ENCODE results near the gene PKNOX2. TPM values are rescaled to one million over a fixed set of nuclear protein-coding genes. Genes with fewer than 3 reads are reported as not detected.

Gene PKNOX2
- total RNA-seq, 3 donors from 2014 or later (not counting 1 experiment from before 2014, with no cell fraction given), result not detected

- peaks cover 1 to 4% of the 10 kb centered on the region in 2 donors for H3K27me3 Mint-ChIP-seq (ENCODE audit: low read depth in 2 of 2)
- no peaks in the 10 kb centered on the region for H3K4me1 ChIP-seq (ENCODE audit: control insufficient read depth, insufficient read depth, low read length)
- no peaks in the 10 kb centered on the region for H3K27me3 ChIP-seq (ENCODE audit: control insufficient read depth, insufficient read depth, low read length)
- DNase-seq (no peak), ATAC-seq (no peak)
- H3K9me3 Mint-ChIP-seq, result no peaks in the 10 kb centered on the region
- H3K4me1 Mint-ChIP-seq, result no peaks in the 10 kb centered on the region
- no peaks in the 10 kb centered on the region for H3K36me3 ChIP-seq (ENCODE audit: control insufficient read depth, insufficient read depth, low read length)
- no peak overlapping the region for H3K4me3 ChIP-seq (ENCODE audit: low read length)
- TF ChIP-seq, protein P1, sequence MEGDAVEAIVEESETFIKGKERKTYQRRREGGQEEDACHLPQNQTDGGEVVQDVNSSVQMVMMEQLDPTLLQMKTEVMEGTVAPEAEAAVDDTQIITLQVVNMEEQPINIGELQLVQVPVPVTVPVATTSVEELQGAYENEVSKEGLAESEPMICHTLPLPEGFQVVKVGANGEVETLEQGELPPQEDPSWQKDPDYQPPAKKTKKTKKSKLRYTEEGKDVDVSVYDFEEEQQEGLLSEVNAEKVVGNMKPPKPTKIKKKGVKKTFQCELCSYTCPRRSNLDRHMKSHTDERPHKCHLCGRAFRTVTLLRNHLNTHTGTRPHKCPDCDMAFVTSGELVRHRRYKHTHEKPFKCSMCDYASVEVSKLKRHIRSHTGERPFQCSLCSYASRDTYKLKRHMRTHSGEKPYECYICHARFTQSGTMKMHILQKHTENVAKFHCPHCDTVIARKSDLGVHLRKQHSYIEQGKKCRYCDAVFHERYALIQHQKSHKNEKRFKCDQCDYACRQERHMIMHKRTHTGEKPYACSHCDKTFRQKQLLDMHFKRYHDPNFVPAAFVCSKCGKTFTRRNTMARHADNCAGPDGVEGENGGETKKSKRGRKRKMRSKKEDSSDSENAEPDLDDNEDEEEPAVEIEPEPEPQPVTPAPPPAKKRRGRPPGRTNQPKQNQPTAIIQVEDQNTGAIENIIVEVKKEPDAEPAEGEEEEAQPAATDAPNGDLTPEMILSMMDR (IDR thresholded peaks at IDR 0.05), result no peak
- 91% methylated on average over 4 of the region's 4 CpGs for WGBS (ENCODE audit: insufficient coverage)
- no peaks in the 10 kb centered on the region for H3K9me3 ChIP-seq (ENCODE audit: control insufficient read depth, insufficient read depth, low read length)
- H3K4me3 Mint-ChIP-seq, result no peak overlapping the region
- no peak overlapping the region for H3K27ac Mint-ChIP-seq
- H3K27ac ChIP-seq (ENCODE audit: low read length), result no peak overlapping the region
- H3K36me3 Mint-ChIP-seq, result no peaks in the 10 kb centered on the region
- intact Hi-C loops (cut with micrococcal nuclease), result no loop called here
Observed at GRCh38 chr11:125211948-125212340, 47.4 kb downstream of the PKNOX2 start.

- Mint-ChIP-seq H3K4me1 (no peaks in the 10 kb centered on the region), H3K27ac (no peak overlapping the region), H3K4me3 (no peak overlapping the region), H3K27me3 (ENCODE audit: low read depth in 2 of 2) (peaks cover 12% of the 10 kb centered on the region in 2 donors), H3K36me3 (no peaks in the 10 kb centered on the region), H3K9me3 (no peaks in the 10 kb centered on the region)
- H3K36me3 ChIP-seq (ENCODE audit: control insufficient read depth, insufficient read depth, low read length), result no peaks in the 10 kb centered on the region
- intact Hi-C loops (cut with micrococcal nuclease), result no loop called here
- TF ChIP-seq, protein P1 (IDR thresholded peaks at IDR 0.05), result no peak
- no peaks in the 10 kb centered on the region for H3K9me3 ChIP-seq (ENCODE audit: control insufficient read depth, insufficient read depth, low read length)
- H3K4me3 ChIP-seq (ENCODE audit: low read length), result no peak overlapping the region
- H3K27me3 ChIP-seq (ENCODE audit: control insufficient read depth, insufficient read depth, low read length), result no peaks in the 10 kb centered on the region
- DNase-seq (no peak), ATAC-seq (no peak)
- H3K27ac ChIP-seq (ENCODE audit: low read length), result no peak overlapping the region
- WGBS (ENCODE audit: insufficient coverage), result 72% methylated on average over 17 of the region's 18 CpGs
- no peaks in the 10 kb centered on the region for H3K4me1 ChIP-seq (ENCODE audit: control insufficient read depth, insufficient read depth, low read length)
Observed at GRCh38 chr11:125214601-125215565, 50.3 kb downstream of the PKNOX2 start.

- TF ChIP-seq, protein P1 (IDR thresholded peaks at IDR 0.05), result no peak
- DNase-seq (no peak), ATAC-seq (no peak)
- 67% methylated on average over 6 of the region's 6 CpGs for WGBS (ENCODE audit: insufficient coverage)
- intact Hi-C loops (cut with micrococcal nuclease), result no loop called here
- H3K4me1 ChIP-seq (ENCODE audit: control insufficient read depth, insufficient read depth, low read length), result no peaks in the 10 kb centered on the region
- H3K36me3 ChIP-seq (ENCODE audit: control insufficient read depth, insufficient read depth, low read length), result no peaks in the 10 kb centered on the region
- Mint-ChIP-seq H3K4me1 (no peaks in the 10 kb centered on the region), H3K27ac (no peak overlapping the region), H3K36me3 (no peaks in the 10 kb centered on the region), H3K9me3 (no peaks in the 10 kb centered on the region), H3K4me3 (no peak overlapping the region), H3K27me3 (ENCODE audit: low read depth in 2 of 2) (peaks cover 12 to 16% of the 10 kb centered on the region in 2 donors)
- H3K27ac ChIP-seq (ENCODE audit: low read length), result no peak overlapping the region
- no peak overlapping the region for H3K4me3 ChIP-seq (ENCODE audit: low read length)
- no peaks in the 10 kb centered on the region for H3K9me3 ChIP-seq (ENCODE audit: control insufficient read depth, insufficient read depth, low read length)
- no peaks in the 10 kb centered on the region for H3K27me3 ChIP-seq (ENCODE audit: control insufficient read depth, insufficient read depth, low read length)
Observed at GRCh38 chr11:125215976-125216375, 51.4 kb downstream of the PKNOX2 start.

Measured in natural killer cell (primary cell).